ACC112 (cell line): ENCODE results near the gene CACNG8.

Experiments used
- H2AFZ ChIP-seq: fragments of 200-600 bp; sonication (generic); one replicate; pipeline ENCODE4 v1.6.0; 2017; ENCODE audit warnings: antibody characterized with exemption, low read length; ENCODE audit not compliant: unreplicated experiment
- H3K27ac ChIP-seq: fragments of 200-600 bp; sonication (generic); 2 replicates; pipeline ENCODE4 v1.5.1; 2014; ENCODE audit warnings: low read depth, mild to moderate bottlenecking, antibody characterized with exemption, low read length, moderate library complexity
- H3K27me3 ChIP-seq: fragments of 200-600 bp; sonication (generic); 2 replicates; pipeline ENCODE4 v1.6.1; 2014; ENCODE audit warnings: mild to moderate bottlenecking, antibody characterized with exemption, low read length, moderate library complexity, mixed read lengths; ENCODE audit not compliant: insufficient read depth
- H3K36me3 ChIP-seq: fragments of 200-600 bp; sonication (generic); 2 replicates; pipeline ENCODE4 v1.6.1; 2016; ENCODE audit warnings: mild to moderate bottlenecking, antibody characterized with exemption, low read length, moderate library complexity, mixed read lengths; ENCODE audit not compliant: insufficient read depth
- H3K4me1 ChIP-seq: fragments of 200-600 bp; sonication (generic); one replicate; pipeline ENCODE4 v1.6.1; 2016; ENCODE audit warnings: low read length, mixed read lengths; ENCODE audit not compliant: insufficient read depth, unreplicated experiment, control insufficient read depth
- H3K4me3 ChIP-seq: fragments of 200-600 bp; sonication (generic); 2 replicates; pipeline ENCODE4 v1.5.1; 2014; ENCODE audit warnings: mild to moderate bottlenecking, low read depth, low read length
- H3K79me2 ChIP-seq: fragments of 200-600 bp; sonication (generic); one replicate; pipeline ENCODE4 v1.6.0; 2016; ENCODE audit warnings: low read length; ENCODE audit not compliant: control insufficient read depth, unreplicated experiment, insufficient read depth

CACNG8 gene

GRCh38 chr19:53992815-53993214 is 30.1 kb downstream of the CACNG8 start:
- Histone ChIP-seq H3K27ac (no peak overlapping the region), H3K4me1 (peaks cover 11% of the 10 kb centered on the region), H3K27me3 (no peaks in the 10 kb centered on the region), H2AFZ (no peak overlapping the region), H3K4me3 (no peak overlapping the region), H3K79me2 (no peaks in the 10 kb centered on the region), H3K36me3 (no peaks in the 10 kb centered on the region)

GRCh38 chr19:53993448-53993847 is 30.7 kb downstream of the CACNG8 start:
- H3K4me3 ChIP-seq = no peak overlapping the region
- peaks cover 11% of the 10 kb centered on the region for H3K4me1 ChIP-seq
- no peak overlapping the region for H2AFZ ChIP-seq
- no peaks in the 10 kb centered on the region for H3K27me3 ChIP-seq
- no peak overlapping the region for H3K27ac ChIP-seq
- H3K36me3 ChIP-seq = no peaks in the 10 kb centered on the region
- no peaks in the 10 kb centered on the region for H3K79me2 ChIP-seq

- no peaks in the 10 kb centered on the region for H3K36me3 ChIP-seq
- peaks cover 11% of the 10 kb centered on the region for H3K4me1 ChIP-seq
- no peaks in the 10 kb centered on the region for H3K79me2 ChIP-seq
- H3K4me3 ChIP-seq = no peak overlapping the region
- H2AFZ ChIP-seq = no peak overlapping the region
- H3K27me3 ChIP-seq = no peaks in the 10 kb centered on the region
- no peak overlapping the region for H3K27ac ChIP-seq
Observed at GRCh38 chr19:53994811-53995210, 32.1 kb downstream of the CACNG8 start.

- no peaks in the 10 kb centered on the region for H3K27me3 ChIP-seq
- no peak overlapping the region for H3K4me3 ChIP-seq
- H3K79me2 ChIP-seq = no peaks in the 10 kb centered on the region
- H3K36me3 ChIP-seq = no peaks in the 10 kb centered on the region
- H3K27ac ChIP-seq = no peak overlapping the region
- H2AFZ ChIP-seq = no peak overlapping the region
- peaks cover 18% of the 10 kb centered on the region for H3K4me1 ChIP-seq
Observed at GRCh38 chr19:53998223-53998622, 35.5 kb downstream of the CACNG8 start.

GRCh38 chr19:53999694-54000093 is 37.0 kb downstream of the CACNG8 start:
- Histone ChIP-seq H3K27me3 (no peaks in the 10 kb centered on the region), H3K79me2 (no peaks in the 10 kb centered on the region), H3K27ac (no peak overlapping the region), H3K36me3 (no peaks in the 10 kb centered on the region), H3K4me3 (no peak overlapping the region), H2AFZ (no peak overlapping the region), H3K4me1 (peaks cover 11% of the 10 kb centered on the region)

GRCh38 chr19:54001496-54001895 is 38.8 kb downstream of the CACNG8 start:
- no peak overlapping the region for H2AFZ ChIP-seq
- H3K27ac ChIP-seq = no peak overlapping the region
- H3K4me3 ChIP-seq = no peak overlapping the region
- H3K4me1 ChIP-seq = peaks cover 7% of the 10 kb centered on the region
- no peaks in the 10 kb centered on the region for H3K36me3 ChIP-seq
- H3K79me2 ChIP-seq = no peaks in the 10 kb centered on the region
- no peaks in the 10 kb centered on the region for H3K27me3 ChIP-seq

GRCh38 chr19:54002495-54003315 is 40.0 kb downstream of the CACNG8 start:
- H3K4me3 ChIP-seq = no peak overlapping the region
- H3K4me1 ChIP-seq = peaks cover 14% of the 10 kb centered on the region
- no peaks in the 10 kb centered on the region for H3K79me2 ChIP-seq
- H3K27me3 ChIP-seq = no peaks in the 10 kb centered on the region
- H3K27ac ChIP-seq = no peak overlapping the region
- no peak overlapping the region for H2AFZ ChIP-seq
- H3K36me3 ChIP-seq = no peaks in the 10 kb centered on the region

GRCh38 chr19:54009440-54009839 is 46.7 kb downstream of the CACNG8 start:
- no peak overlapping the region for H3K4me3 ChIP-seq
- peaks cover 14% of the 10 kb centered on the region for H3K4me1 ChIP-seq
- H3K79me2 ChIP-seq = no peaks in the 10 kb centered on the region
- H3K36me3 ChIP-seq = no peaks in the 10 kb centered on the region
- H3K27ac ChIP-seq = no peak overlapping the region
- no peaks in the 10 kb centered on the region for H3K27me3 ChIP-seq
- no peak overlapping the region for H2AFZ ChIP-seq

GRCh38 chr19:54010474-54010873 is 47.7 kb downstream of the CACNG8 start:
- Histone ChIP-seq H3K27ac (no peak overlapping the region), H3K4me3 (no peak overlapping the region), H3K27me3 (no peaks in the 10 kb centered on the region), H2AFZ (no peak overlapping the region), H3K79me2 (no peaks in the 10 kb centered on the region), H3K4me1 (peaks cover 14% of the 10 kb centered on the region), H3K36me3 (no peaks in the 10 kb centered on the region)

- Histone ChIP-seq H3K27ac (no peak overlapping the region), H3K4me3 (no peak overlapping the region), H3K27me3 (no peaks in the 10 kb centered on the region), H2AFZ (no peak overlapping the region), H3K79me2 (no peaks in the 10 kb centered on the region), H3K4me1 (peaks cover 14% of the 10 kb centered on the region), H3K36me3 (no peaks in the 10 kb centered on the region)
Observed at GRCh38 chr19:54011507-54012211, 48.9 kb downstream of the CACNG8 start.

GRCh38 chr19:54013866-54014265 is 51.1 kb downstream of the CACNG8 start:
- Histone ChIP-seq H3K79me2 (no peaks in the 10 kb centered on the region), H3K36me3 (no peaks in the 10 kb centered on the region), H2AFZ (no peak overlapping the region), H3K27ac (no peak overlapping the region), H3K4me3 (no peak overlapping the region), H3K4me1 (peaks cover under 1% of the 10 kb centered on the region), H3K27me3 (no peaks in the 10 kb centered on the region)
